Nucleus accumbens (tissue), 56 donors: Measurements from ENCODE around the gene PRPF31.

Source experiments
- DNase-seq, 56 donors: peaks; one replicate each; lab custom pipeline; 2025; lab: John Stamatoyannopoulos, UW

Gene PRPF31

GRCh38 chr19:54137699-54138488, 22.3 kb downstream of the PRPF31 start, which contains the start of gene CNOT3:
TSS of gene CNOT3 (plus strand) at chr19:54137762. CDS start at chr19:54142979, 5,217 bp downstream.
- DNase-seq = peak in 2 of 56 donors; percentile 23 to 38

GRCh38 chr19:54138489-54139256, 23.1 kb downstream of the PRPF31 start:
- DNase-seq = no peak

GRCh38 chr19:54141356-54141755, 25.8 kb downstream of the PRPF31 start:
- no peak for DNase-seq

- DNase-seq = no peak
Measured at GRCh38 chr19:54142166-54142780, 26.7 kb downstream of the PRPF31 start.

- no peak for DNase-seq
Measured at GRCh38 chr19:54145541-54146158, 30.1 kb downstream of the PRPF31 start.

GRCh38 chr19:54147676-54148075, 32.1 kb downstream of the PRPF31 start:
- no peak for DNase-seq

GRCh38 chr19:54148158-54148557, 32.6 kb downstream of the PRPF31 start:
- no peak for DNase-seq

GRCh38 chr19:54149021-54149812, 33.7 kb downstream of the PRPF31 start:
- DNase-seq = no peak

GRCh38 chr19:54151362-54152035, 35.9 kb downstream of the PRPF31 start:
- peak in 10 of 56 donors; percentile 7 to 44 (median 20) for DNase-seq

GRCh38 chr19:54152267-54152666, 36.7 kb downstream of the PRPF31 start:
- DNase-seq = no peak

- DNase-seq = no peak
Measured at GRCh38 chr19:54152878-54153524, 37.4 kb downstream of the PRPF31 start.

GRCh38 chr19:54153731-54154326, 38.3 kb downstream of the PRPF31 start:
- DNase-seq = no peak

- no peak for DNase-seq
Measured at GRCh38 chr19:54154603-54155345, 39.2 kb downstream of the PRPF31 start.

- DNase-seq = no peak
Measured at GRCh38 chr19:54155694-54156093, 40.1 kb downstream of the PRPF31 start.

GRCh38 chr19:54156490-54156889, 40.9 kb downstream of the PRPF31 start:
- DNase-seq = no peak

- no peak for DNase-seq
Measured at GRCh38 chr19:54156953-54157352, 41.4 kb downstream of the PRPF31 start.

GRCh38 chr19:54158812-54159351, 43.3 kb downstream of the PRPF31 start:
- DNase-seq = peak in 2 of 56 donors; percentile 27 to 33
